CD4-positive, CD25-positive, alpha-beta regulatory T cell (primary cell): Measurements from ENCODE around the gene KIF26B. TPM values are rescaled to one million over a fixed set of nuclear protein-coding genes. Genes with fewer than 3 reads are reported as not detected.

Source experiments
- ATAC-seq, 2 donors: fragments of 150-1000 bp; cut with Tn5 transposase; one replicate each; pipeline ENCODE4 v1.10.0; 2021; ENCODE audit warnings: low read depth in 2 of 2, moderate number of reproducible peaks in 2 of 2, moderate library complexity in 1 of 2
- DNase-seq, 3 donors: peaks; one replicate each; pipeline versions ENCODE4 v3.0.0 to v3.0.0-alpha.2; 2012 to 2022; ENCODE audit warnings: mixed read lengths in 1 of 3
- H3K27ac ChIP-seq: one replicate; pipeline ENCODE4 v1.7.0; 2013; ENCODE audit warnings: mild to moderate bottlenecking, low read length; ENCODE audit not compliant: insufficient read depth, poor library complexity, severe bottlenecking
- H3K27me3 ChIP-seq: one replicate; pipeline ENCODE4 v1.7.0; 2013; ENCODE audit warnings: low read length; ENCODE audit not compliant: control insufficient read depth, insufficient read depth
- H3K36me3 ChIP-seq: one replicate; pipeline ENCODE4 v1.7.0; 2013; ENCODE audit warnings: mild to moderate bottlenecking, low read length, moderate library complexity; ENCODE audit not compliant: control insufficient read depth, insufficient read depth
- H3K4me1 ChIP-seq: 2 replicates; pipeline ENCODE4 v1.7.0; 2013; ENCODE audit warnings: mild to moderate bottlenecking, low read length; ENCODE audit not compliant: insufficient read depth, control insufficient read depth, poor library complexity, severe bottlenecking
- H3K4me3 ChIP-seq: one replicate; pipeline ENCODE4 v1.7.0; 2013; ENCODE audit warnings: low read depth, mild to moderate bottlenecking, low read length, moderate library complexity
- H3K9me3 ChIP-seq, 2 experiments: 1 replicate in 1 of 2; 2 replicates in 1 of 2; pipeline ENCODE4 v1.7.0; 2013; ENCODE audit warnings: low read length in 2 of 2, mild to moderate bottlenecking in 1 of 2, moderate library complexity in 1 of 2; ENCODE audit not compliant: control insufficient read depth in 2 of 2
- H3K27ac Mint-ChIP-seq, 3 donors: one replicate each; pipeline ENCODE4 v1.8.0; 2020 to 2022; ENCODE audit warnings: mild to moderate bottlenecking in 3 of 3, mixed read lengths in 3 of 3, moderate library complexity in 2 of 3
- H3K27me3 Mint-ChIP-seq: one replicate; pipeline ENCODE4 v1.8.0; 2022; ENCODE audit warnings: mild to moderate bottlenecking, mixed read lengths
- H3K36me3 Mint-ChIP-seq: one replicate; pipeline ENCODE4 v1.8.0; 2020; ENCODE audit warnings: mixed read lengths
- H3K4me1 Mint-ChIP-seq, 4 donors: one replicate each; pipeline ENCODE4 v1.8.0; 2020 to 2022; ENCODE audit warnings: mixed read lengths in 4 of 4, mild to moderate bottlenecking in 1 of 4
- H3K4me3 Mint-ChIP-seq, 4 donors: one replicate each; pipeline ENCODE4 v1.8.0; 2020 to 2022; ENCODE audit warnings: mild to moderate bottlenecking in 4 of 4, mixed read lengths in 4 of 4, moderate library complexity in 3 of 4
- H3K9me3 Mint-ChIP-seq, 7 donors: one replicate each; pipeline ENCODE4 v1.8.0; 2020 to 2022; ENCODE audit warnings: mixed read lengths in 7 of 7, mild to moderate bottlenecking in 3 of 7, moderate library complexity in 2 of 7
- polyA plus RNA-seq, 4 donors: library from polyadenylated mRNA; unstranded; fragments of 300-500 nt; fragmentation: Illumina TruSeq; gene quantifications; one replicate each; pipeline ENCODE4 v1.2.3, GENCODE V29; 2021
- total RNA-seq: library from RNA; stranded (reverse); gene quantifications from one replicate; pipeline ENCODE4 v1.2.3, GENCODE V29; 2022

KIF26B gene
- total and polyA plus RNA-seq, 5 donors from 2014 or later, result not detected

DNA sequence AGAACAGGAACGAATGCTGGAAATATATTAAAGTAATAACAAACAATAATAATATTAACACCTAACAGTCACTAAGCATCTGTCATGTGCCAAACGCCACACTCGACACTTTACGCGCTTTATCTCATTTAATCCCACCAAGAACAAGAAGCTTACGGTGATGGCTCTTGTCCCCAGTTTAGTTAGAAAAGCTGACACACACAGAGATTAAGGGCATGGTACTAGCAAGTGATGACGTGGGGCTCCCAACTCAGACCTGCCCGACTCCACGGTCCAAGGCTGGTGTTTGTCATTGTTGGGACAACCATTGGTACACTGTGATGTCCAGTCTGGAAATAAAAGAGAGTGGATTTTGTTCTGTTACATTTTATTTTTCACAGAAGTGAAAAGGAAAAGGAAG is 41.1 kb upstream of the KIF26B start:
- Mint-ChIP-seq H3K4me1 (no peaks in the 10 kb centered on the region), H3K36me3 (no peaks in the 10 kb centered on the region), H3K27ac (no peak overlapping the region), H3K4me3 (no peak overlapping the region), H3K9me3 (no peaks in the 10 kb centered on the region), H3K27me3 (no peaks in the 10 kb centered on the region)
- no peak overlapping the region for H3K4me3 ChIP-seq
- H3K27me3 ChIP-seq, result no peaks in the 10 kb centered on the region
- no peak overlapping the region for H3K27ac ChIP-seq
- no peaks in the 10 kb centered on the region for H3K9me3 ChIP-seq
- ATAC-seq, result no peak
- H3K36me3 ChIP-seq, result no peaks in the 10 kb centered on the region
- DNase-seq, result no peak
- no peaks in the 10 kb centered on the region for H3K4me1 ChIP-seq

GRCh38 chr1:245116131-245116530 is 38.7 kb upstream of the KIF26B start:
- ATAC-seq (no peak), DNase-seq (no peak)
- H3K4me3 Mint-ChIP-seq, result no peak overlapping the region
- H3K9me3 Mint-ChIP-seq, result no peaks in the 10 kb centered on the region
- no peaks in the 10 kb centered on the region for H3K4me1 ChIP-seq
- H3K27ac Mint-ChIP-seq, result no peak overlapping the region
- no peaks in the 10 kb centered on the region for H3K27me3 Mint-ChIP-seq
- H3K27me3 ChIP-seq, result no peaks in the 10 kb centered on the region
- H3K4me1 Mint-ChIP-seq, result no peaks in the 10 kb centered on the region
- H3K27ac ChIP-seq, result no peak overlapping the region
- no peaks in the 10 kb centered on the region for H3K9me3 ChIP-seq
- no peaks in the 10 kb centered on the region for H3K36me3 Mint-ChIP-seq
- no peak overlapping the region for H3K4me3 ChIP-seq
- no peaks in the 10 kb centered on the region for H3K36me3 ChIP-seq

DNA sequence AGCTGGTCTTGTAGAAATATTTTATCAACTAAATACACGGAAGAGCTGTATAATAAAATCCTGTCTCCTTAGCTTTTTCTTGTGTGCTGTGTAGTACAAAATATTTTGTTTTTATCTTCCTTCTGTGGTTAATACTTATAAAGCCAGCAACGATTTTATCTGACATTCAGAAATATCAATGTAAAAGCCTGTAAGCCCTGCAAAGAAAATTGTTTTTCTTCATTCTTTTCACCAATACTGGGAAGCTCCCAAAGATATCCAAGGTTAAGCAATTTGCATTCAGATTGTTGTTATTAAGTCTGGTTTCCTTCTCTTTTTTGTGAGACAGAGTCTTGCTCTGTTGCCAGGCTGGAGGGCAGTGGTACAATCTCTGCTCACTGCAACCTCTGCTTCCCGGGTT is 38.0 kb upstream of the KIF26B start:
- H3K9me3 ChIP-seq, result no peaks in the 10 kb centered on the region
- Mint-ChIP-seq H3K9me3 (no peaks in the 10 kb centered on the region), H3K4me3 (no peak overlapping the region), H3K27me3 (no peaks in the 10 kb centered on the region), H3K4me1 (no peaks in the 10 kb centered on the region), H3K27ac (no peak overlapping the region), H3K36me3 (no peaks in the 10 kb centered on the region)
- H3K36me3 ChIP-seq, result no peaks in the 10 kb centered on the region
- H3K27ac ChIP-seq, result no peak overlapping the region
- DNase-seq (no peak), ATAC-seq (no peak)
- H3K4me3 ChIP-seq, result no peak overlapping the region
- H3K27me3 ChIP-seq, result no peaks in the 10 kb centered on the region
- H3K4me1 ChIP-seq, result no peaks in the 10 kb centered on the region

DNA sequence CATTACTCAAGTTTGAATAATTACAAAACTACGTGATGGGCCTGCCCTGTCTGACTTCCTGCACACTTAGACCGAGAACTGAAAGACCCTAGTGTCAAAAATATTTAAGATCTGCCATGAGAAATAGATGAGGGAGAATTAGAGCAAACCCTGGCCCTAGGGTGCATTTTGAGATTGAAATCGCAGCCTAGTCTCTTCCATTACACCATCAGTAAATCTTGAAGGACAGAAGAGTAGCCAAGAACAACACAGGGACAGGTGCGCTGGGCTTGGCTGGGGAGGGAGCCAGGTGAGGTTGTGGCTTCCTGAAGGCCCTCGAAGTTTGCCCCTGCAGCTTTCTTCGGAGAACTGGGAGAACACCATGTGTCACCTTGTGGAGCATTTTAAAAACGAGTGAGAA is 36.7 kb upstream of the KIF26B start:
- no peak for DNase-seq
- no peak for ATAC-seq
- Histone ChIP-seq H3K4me1 (no peaks in the 10 kb centered on the region), H3K4me3 (no peak overlapping the region), H3K9me3 (no peaks in the 10 kb centered on the region), H3K36me3 (no peaks in the 10 kb centered on the region), H3K27me3 (no peaks in the 10 kb centered on the region), H3K27ac (no peak overlapping the region)
- Mint-ChIP-seq H3K4me3 (no peak overlapping the region), H3K4me1 (no peaks in the 10 kb centered on the region), H3K36me3 (no peaks in the 10 kb centered on the region), H3K27me3 (no peaks in the 10 kb centered on the region), H3K9me3 (no peaks in the 10 kb centered on the region), H3K27ac (no peak overlapping the region)

GRCh38 chr1:245118806-245119205 is 36.0 kb upstream of the KIF26B start:
- DNase-seq (no peak), ATAC-seq (no peak)
- no peaks in the 10 kb centered on the region for H3K4me1 ChIP-seq
- H3K4me3 ChIP-seq, result no peak overlapping the region
- H3K27ac Mint-ChIP-seq, result no peak overlapping the region
- no peaks in the 10 kb centered on the region for H3K9me3 ChIP-seq
- H3K36me3 Mint-ChIP-seq, result no peaks in the 10 kb centered on the region
- no peaks in the 10 kb centered on the region for H3K4me1 Mint-ChIP-seq
- no peaks in the 10 kb centered on the region for H3K27me3 ChIP-seq
- no peaks in the 10 kb centered on the region for H3K27me3 Mint-ChIP-seq
- no peaks in the 10 kb centered on the region for H3K9me3 Mint-ChIP-seq
- H3K27ac ChIP-seq, result no peak overlapping the region
- no peaks in the 10 kb centered on the region for H3K36me3 ChIP-seq
- no peak overlapping the region for H3K4me3 Mint-ChIP-seq

DNA sequence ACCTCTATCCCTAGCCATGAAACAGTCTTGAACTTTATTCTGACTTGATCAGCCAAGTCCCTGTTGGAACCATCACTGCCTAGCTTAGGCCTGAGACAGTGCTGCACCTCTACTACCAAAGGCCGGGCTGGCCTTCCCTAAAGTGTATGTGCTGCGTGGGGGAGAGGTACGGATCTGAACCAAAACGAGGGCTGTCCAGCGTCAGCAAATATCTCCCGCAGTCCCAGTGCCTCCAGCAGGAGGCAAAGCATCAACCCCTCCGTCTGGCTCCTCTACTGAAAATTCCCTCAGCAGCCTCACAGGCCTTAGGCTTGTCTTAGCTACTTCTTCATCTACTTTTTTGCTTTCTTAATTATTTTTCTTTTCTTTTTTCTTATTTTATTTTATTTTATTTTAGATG is 33.3 kb upstream of the KIF26B start:
- H3K27me3 Mint-ChIP-seq, result no peaks in the 10 kb centered on the region
- no peaks in the 10 kb centered on the region for H3K27me3 ChIP-seq
- no peaks in the 10 kb centered on the region for H3K4me1 Mint-ChIP-seq
- no peak overlapping the region for H3K4me3 ChIP-seq
- ATAC-seq (no peak), DNase-seq (no peak)
- H3K36me3 Mint-ChIP-seq, result no peaks in the 10 kb centered on the region
- no peak overlapping the region for H3K27ac ChIP-seq
- H3K36me3 ChIP-seq, result no peaks in the 10 kb centered on the region
- no peaks in the 10 kb centered on the region for H3K4me1 ChIP-seq
- H3K4me3 Mint-ChIP-seq, result no peak overlapping the region
- H3K27ac Mint-ChIP-seq, result no peak overlapping the region
- H3K9me3 ChIP-seq, result no peaks in the 10 kb centered on the region
- no peaks in the 10 kb centered on the region for H3K9me3 Mint-ChIP-seq

DNA sequence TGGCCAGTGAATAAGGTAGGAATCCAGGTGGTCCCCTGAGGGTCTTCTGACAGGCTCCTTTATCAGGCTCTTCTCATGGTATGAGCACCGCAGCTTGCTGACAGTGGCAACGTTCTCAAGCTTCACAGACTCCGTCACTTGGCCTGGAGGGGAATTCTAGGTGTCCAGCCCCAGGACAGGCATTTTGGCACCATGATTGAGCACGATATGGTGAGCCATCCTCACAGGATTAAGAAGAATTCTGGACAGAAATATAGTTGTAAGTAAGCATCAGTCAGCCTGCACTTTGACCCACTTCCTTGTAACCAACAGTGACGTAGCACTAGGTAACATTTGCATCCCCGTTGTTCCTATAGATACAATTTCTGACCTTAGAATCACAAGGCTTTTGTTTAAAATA is 30.5 kb upstream of the KIF26B start:
- H3K9me3 ChIP-seq, result no peaks in the 10 kb centered on the region
- H3K4me1 ChIP-seq, result no peaks in the 10 kb centered on the region
- Mint-ChIP-seq H3K27ac (no peak overlapping the region), H3K4me1 (no peaks in the 10 kb centered on the region), H3K4me3 (no peak overlapping the region), H3K27me3 (no peaks in the 10 kb centered on the region), H3K9me3 (peaks cover 0 to 2% (median 0%) of the 10 kb centered on the region in 7 donors), H3K36me3 (no peaks in the 10 kb centered on the region)
- H3K4me3 ChIP-seq, result no peak overlapping the region
- no peak overlapping the region for H3K27ac ChIP-seq
- H3K27me3 ChIP-seq, result no peaks in the 10 kb centered on the region
- no peak for ATAC-seq
- no peaks in the 10 kb centered on the region for H3K36me3 ChIP-seq
- DNase-seq, result no peak

DNA sequence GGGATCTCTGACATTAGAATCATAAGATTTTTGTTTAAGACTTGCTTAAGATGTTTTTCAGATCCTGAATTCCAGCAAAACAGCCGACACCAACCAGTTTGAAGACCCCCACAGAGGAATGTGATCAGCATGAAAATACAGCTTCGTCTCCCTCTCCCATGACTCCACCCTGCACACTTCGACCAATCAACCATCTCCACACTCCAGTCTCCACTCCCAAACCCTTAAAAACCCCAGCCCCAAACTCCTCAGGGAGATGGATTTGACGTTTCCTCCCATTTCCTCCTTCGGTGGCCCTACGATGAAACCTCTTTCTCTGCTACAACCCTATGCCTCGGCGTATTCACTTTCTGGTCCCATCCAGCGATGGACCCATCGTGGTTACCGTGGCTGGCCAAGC is 30.1 kb upstream of the KIF26B start:
- ATAC-seq (no peak), DNase-seq (no peak)
- H3K27ac Mint-ChIP-seq, result no peak overlapping the region
- H3K36me3 Mint-ChIP-seq, result no peaks in the 10 kb centered on the region
- Histone ChIP-seq H3K27ac (no peak overlapping the region), H3K9me3 (no peaks in the 10 kb centered on the region), H3K4me1 (no peaks in the 10 kb centered on the region), H3K36me3 (no peaks in the 10 kb centered on the region), H3K4me3 (no peak overlapping the region), H3K27me3 (no peaks in the 10 kb centered on the region)
- no peak overlapping the region for H3K4me3 Mint-ChIP-seq
- peaks cover 0 to 2% (median 0%) of the 10 kb centered on the region in 7 donors for H3K9me3 Mint-ChIP-seq
- no peaks in the 10 kb centered on the region for H3K4me1 Mint-ChIP-seq
- no peaks in the 10 kb centered on the region for H3K27me3 Mint-ChIP-seq
